ENCODE measurements around the gene TBC1D22A. TPM values are rescaled to one million over a fixed set of nuclear protein-coding genes. Genes with fewer than 3 reads are reported as not detected.

Gene TBC1D22A
- total RNA-seq, 1 donor: 17.7 TPM

GRCh38 chr22:47128216-47128615 is 365.8 kb downstream of the TBC1D22A start:
- Histone ChIP-seq H3K27ac (ENCODE audit: low read depth, low read length) (no peak overlapping the region), H3K9me3 (ENCODE audit: low read depth, low read length) (no peaks in the 10 kb centered on the region), H3K4me2 (ENCODE audit: insufficient read depth, low read length) (no peak overlapping the region), H3K4me3 (ENCODE audit: insufficient read depth, low read length) (no peak overlapping the region), H4K20me1 (ENCODE audit: insufficient read depth, low read length) (peaks cover 8% of the 10 kb centered on the region), H2AFZ (ENCODE audit: low read length) (no peak overlapping the region), H3K27me3 (ENCODE audit: insufficient read depth, low read length) (no peaks in the 10 kb centered on the region), H3K79me2 (ENCODE audit: insufficient read depth, low read length) (no peaks in the 10 kb centered on the region), H3K36me3 (ENCODE audit: insufficient read depth, low read length) (no peaks in the 10 kb centered on the region), H3K4me1 (ENCODE audit: insufficient read depth, low read length) (no peaks in the 10 kb centered on the region)
- TF ChIP-seq CTCF (IDR thresholded peaks at IDR 0.05; ENCODE audit: extremely low read depth, low read depth, low read length): no peak
- DNase-seq (ENCODE audit: insufficient read length, low spot score, missing footprints): peak; percentile 56

DNA sequence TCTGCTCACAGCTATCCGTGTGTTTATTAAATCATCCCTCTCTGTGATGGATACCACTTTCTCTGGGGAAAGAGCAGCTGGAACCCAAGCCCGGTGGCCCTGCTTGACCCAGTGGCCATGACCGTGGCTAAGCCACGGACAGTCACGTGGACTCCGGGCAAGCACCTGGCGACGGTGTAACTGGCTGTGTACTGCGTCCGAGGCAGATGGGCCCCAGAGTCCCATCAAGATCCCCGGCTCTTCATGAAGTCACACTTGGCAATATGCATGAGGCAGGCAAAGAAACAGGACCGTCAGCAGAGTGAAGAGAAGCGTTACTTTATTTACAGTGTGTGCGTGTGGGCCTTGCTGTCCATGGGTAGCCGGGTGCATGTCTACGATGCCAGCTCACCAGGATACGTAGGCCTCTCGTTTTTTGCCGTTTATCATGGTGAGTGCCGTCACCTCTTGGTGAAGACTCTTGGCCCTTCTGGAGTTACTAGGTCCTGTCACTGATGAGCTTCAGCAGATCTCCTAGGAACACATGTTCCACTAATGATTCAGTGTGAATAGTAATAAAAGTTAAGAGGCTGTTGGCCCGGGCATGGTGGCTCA is 366.3 kb downstream of the TBC1D22A start:
- Histone ChIP-seq H3K9me3 (ENCODE audit: low read depth, low read length) (no peaks in the 10 kb centered on the region), H3K36me3 (ENCODE audit: insufficient read depth, low read length) (no peaks in the 10 kb centered on the region), H3K4me2 (ENCODE audit: insufficient read depth, low read length) (no peak overlapping the region), H4K20me1 (ENCODE audit: insufficient read depth, low read length) (peaks cover 8% of the 10 kb centered on the region), H3K79me2 (ENCODE audit: insufficient read depth, low read length) (no peaks in the 10 kb centered on the region), H3K27me3 (ENCODE audit: insufficient read depth, low read length) (no peaks in the 10 kb centered on the region), H3K4me3 (ENCODE audit: insufficient read depth, low read length) (no peak overlapping the region), H3K27ac (ENCODE audit: low read depth, low read length) (no peak overlapping the region), H2AFZ (ENCODE audit: low read length) (no peak overlapping the region), H3K4me1 (ENCODE audit: insufficient read depth, low read length) (no peaks in the 10 kb centered on the region)
- no peak for TF ChIP-seq CTCF (IDR thresholded peaks at IDR 0.05; ENCODE audit: extremely low read depth, low read depth, low read length)
- peak; percentile 65 for DNase-seq (ENCODE audit: insufficient read length, low spot score, missing footprints)

DNA sequence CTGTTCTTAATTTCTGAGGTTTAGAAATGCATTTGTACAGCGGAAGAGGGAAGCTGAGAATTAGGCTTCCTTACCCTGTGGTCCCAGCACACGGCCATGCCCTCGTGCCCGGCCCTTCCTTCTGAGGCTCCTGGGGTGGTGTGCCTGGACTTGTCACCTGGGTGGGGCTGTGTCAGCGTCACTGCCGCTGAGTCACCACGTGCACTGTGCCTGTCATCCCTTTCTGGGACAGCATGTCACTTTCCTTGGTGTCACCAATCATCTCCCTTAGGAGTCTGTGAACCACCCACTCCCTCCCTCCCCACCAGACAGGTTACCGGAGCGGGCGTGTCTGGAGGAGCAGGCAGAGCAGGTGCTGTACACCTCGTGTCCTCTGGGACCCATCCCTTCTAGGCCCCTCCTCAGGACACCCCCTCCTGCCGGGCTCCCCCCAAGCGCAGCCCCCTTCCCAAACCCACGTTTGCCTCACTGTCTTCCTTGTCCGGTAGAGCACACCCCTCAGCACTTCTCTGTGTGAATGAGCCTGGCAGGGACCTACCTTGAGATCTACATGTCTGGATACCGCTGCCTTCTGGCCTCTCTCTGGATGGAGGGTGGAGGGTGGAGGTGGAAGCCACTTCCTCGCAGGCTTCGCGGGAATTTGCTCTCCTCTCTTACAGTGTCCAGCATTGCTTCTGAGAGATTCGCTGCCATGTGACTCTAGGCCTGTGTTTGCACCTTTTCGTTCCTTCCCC is 367.6 kb downstream of the TBC1D22A start:
- no peaks in the 10 kb centered on the region for H3K9me3 ChIP-seq (ENCODE audit: low read depth, low read length)
- H3K4me2 ChIP-seq (ENCODE audit: insufficient read depth, low read length): no peak overlapping the region
- no peaks in the 10 kb centered on the region for H3K79me2 ChIP-seq (ENCODE audit: insufficient read depth, low read length)
- TF ChIP-seq CTCF (IDR thresholded peaks at IDR 0.05; ENCODE audit: extremely low read depth, low read depth, low read length): no peak
- H3K4me1 ChIP-seq (ENCODE audit: insufficient read depth, low read length): no peaks in the 10 kb centered on the region
- H3K4me3 ChIP-seq (ENCODE audit: insufficient read depth, low read length): no peak overlapping the region
- H4K20me1 ChIP-seq (ENCODE audit: insufficient read depth, low read length): peaks cover 8% of the 10 kb centered on the region
- H3K27ac ChIP-seq (ENCODE audit: low read depth, low read length): no peak overlapping the region
- no peaks in the 10 kb centered on the region for H3K27me3 ChIP-seq (ENCODE audit: insufficient read depth, low read length)
- no peaks in the 10 kb centered on the region for H3K36me3 ChIP-seq (ENCODE audit: insufficient read depth, low read length)
- no peak overlapping the region for H2AFZ ChIP-seq (ENCODE audit: low read length)
- peak; percentile 72 for DNase-seq (ENCODE audit: insufficient read length, low spot score, missing footprints)

GRCh38 chr22:47130883-47131631 is 368.6 kb downstream of the TBC1D22A start:
- peaks cover 8% of the 10 kb centered on the region for H4K20me1 ChIP-seq (ENCODE audit: insufficient read depth, low read length)
- no peaks in the 10 kb centered on the region for H3K27me3 ChIP-seq (ENCODE audit: insufficient read depth, low read length)
- H3K4me1 ChIP-seq (ENCODE audit: insufficient read depth, low read length): no peaks in the 10 kb centered on the region
- H3K36me3 ChIP-seq (ENCODE audit: insufficient read depth, low read length): no peaks in the 10 kb centered on the region
- H3K4me3 ChIP-seq (ENCODE audit: insufficient read depth, low read length): no peak overlapping the region
- H3K27ac ChIP-seq (ENCODE audit: low read depth, low read length): no peak overlapping the region
- no peak overlapping the region for H2AFZ ChIP-seq (ENCODE audit: low read length)
- DNase-seq (ENCODE audit: insufficient read length, low spot score, missing footprints): no peak
- TF ChIP-seq CTCF (IDR thresholded peaks at IDR 0.05; ENCODE audit: extremely low read depth, low read depth, low read length): no peak
- no peaks in the 10 kb centered on the region for H3K79me2 ChIP-seq (ENCODE audit: insufficient read depth, low read length)
- no peak overlapping the region for H3K4me2 ChIP-seq (ENCODE audit: insufficient read depth, low read length)
- H3K9me3 ChIP-seq (ENCODE audit: low read depth, low read length): no peaks in the 10 kb centered on the region

Measured in osteoblast (primary cell).